ENCODE results near the gene SRPK2.

Gene SRPK2

DNA sequence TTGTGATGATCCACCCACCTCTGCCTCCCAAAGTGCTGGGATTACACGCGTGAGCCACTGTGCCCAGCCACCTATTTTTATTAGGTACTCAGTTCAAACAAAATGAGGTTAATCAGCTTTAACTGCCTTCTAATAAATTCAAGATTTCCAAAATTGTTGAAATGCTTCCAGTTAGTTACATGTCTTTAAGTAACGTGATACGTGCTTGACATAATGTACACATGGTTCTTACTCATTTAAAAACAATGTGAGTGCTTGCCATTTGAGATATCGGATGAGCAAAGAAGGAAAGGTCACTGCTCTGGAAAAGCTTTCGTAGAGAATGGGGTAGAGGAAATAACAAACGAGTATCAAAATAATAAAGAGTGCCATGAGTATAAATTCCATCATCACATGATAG is 291.1 kb downstream of the SRPK2 start:
- DNase-seq (ENCODE audit: low spot score) = peak; percentile 61

DNA sequence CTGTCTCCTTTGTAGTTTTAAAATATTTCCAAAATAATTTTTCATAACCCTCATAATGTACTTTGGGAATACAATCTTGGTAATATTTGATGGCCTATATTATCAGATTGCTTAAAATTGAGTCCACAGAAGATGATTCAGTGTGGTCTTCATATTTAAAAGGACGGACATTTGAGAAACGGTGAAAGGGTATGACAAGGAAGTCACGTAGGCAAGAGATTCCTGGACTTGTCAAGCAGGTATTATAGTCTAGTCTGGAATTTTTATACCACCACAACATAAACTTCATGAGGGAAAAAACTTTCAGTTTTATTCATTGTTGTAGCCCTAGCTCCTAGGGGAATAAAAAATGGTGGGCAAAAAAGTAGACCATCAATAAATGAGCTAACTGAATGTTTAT is 292.4 kb downstream of the SRPK2 start:
- no peak for DNase-seq (ENCODE audit: low spot score)

DNA sequence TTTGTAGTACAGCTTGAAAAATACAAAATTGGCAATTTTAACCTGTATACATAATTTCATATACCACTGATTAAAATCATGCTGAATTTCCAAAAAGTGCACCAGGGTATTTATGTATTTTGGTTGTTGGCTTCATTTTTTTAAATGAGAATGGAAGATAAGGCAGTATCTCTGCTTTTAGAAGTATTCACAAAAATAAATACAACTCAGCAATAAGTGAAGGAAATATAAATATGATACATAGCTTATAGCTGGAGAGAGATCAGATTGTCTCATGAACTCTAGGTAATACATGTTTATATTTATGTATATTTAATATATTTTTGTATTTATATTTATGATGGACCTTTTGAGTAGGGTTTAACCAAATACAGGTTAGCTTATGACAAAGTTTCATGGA is 293.8 kb downstream of the SRPK2 start:
- no peak for DNase-seq (ENCODE audit: low spot score)

DNA sequence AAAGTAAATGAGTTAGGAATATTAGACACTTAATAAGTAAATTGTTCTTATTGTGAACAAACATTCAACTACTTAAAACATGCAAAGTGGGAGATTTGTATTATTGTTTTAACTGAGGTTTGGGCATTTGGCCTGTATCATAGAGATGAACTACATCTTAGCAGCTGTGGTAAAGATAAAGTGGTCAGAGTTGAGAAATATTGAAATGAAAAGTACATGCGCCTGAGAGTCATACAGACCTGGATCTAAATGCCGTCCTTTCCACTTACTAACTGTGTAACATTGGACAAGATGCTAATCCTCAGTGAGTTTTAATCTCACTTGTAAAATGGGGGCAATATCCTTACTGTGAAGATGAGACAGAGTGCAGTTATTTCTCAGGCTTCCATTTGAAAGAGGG is 300.3 kb downstream of the SRPK2 start:
- no peak for DNase-seq (ENCODE audit: low spot score)

DNA sequence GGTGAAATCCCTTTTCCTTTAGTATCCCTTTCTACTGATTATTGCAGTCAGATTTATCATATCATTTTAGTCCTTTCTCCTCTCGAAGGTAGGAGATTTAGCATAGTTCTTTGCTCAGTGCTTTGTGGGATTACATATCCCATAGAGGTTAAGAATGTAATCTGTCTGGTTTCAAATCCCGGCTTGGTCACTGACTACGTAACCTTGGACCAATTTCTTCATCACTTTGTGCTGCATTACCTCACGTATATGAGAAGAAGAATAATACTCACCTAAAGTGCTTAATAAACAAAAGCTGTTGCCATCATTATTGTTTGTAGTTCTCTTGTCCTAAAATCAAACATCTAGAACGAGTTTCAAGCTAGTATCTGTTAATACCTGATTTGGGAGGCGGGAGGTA is 300.7 kb downstream of the SRPK2 start:
- no peak for DNase-seq (ENCODE audit: low spot score)

DNA sequence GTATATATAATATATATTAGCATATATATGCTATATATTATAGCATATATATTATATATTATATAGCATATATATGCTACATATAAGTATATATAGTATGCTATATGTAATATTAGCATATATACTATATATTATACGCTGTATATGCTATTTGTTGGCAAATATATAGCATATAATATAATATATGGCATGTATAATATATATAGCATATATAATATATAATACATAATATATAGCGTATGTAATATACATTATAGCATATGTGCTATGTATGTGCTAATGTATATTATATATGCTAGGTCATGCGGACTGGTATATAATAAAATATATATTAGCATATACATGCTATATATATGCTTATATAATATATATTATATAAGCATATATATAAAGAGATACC is 301.9 kb downstream of the SRPK2 start:
- no peak for DNase-seq (ENCODE audit: low spot score)

DNA sequence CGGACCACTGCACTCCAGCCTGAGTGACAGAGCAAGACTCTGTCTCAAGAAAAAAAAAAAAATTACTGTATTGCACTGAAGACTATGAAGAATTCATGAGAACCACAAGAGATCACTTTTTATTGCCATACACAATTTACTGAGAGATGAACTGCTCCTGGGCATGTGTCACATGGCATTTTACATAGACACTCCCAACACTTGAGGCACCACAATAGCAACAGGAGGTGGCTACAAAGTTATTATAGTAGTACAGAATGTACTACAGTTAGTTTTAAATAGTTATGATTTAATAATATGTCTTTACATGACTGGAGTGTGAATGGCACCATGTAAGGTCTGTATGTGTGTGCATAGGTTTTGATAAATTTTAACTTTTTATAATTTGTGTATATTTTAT is 304.1 kb downstream of the SRPK2 start:
- DNase-seq (ENCODE audit: low spot score) = no peak

DNA sequence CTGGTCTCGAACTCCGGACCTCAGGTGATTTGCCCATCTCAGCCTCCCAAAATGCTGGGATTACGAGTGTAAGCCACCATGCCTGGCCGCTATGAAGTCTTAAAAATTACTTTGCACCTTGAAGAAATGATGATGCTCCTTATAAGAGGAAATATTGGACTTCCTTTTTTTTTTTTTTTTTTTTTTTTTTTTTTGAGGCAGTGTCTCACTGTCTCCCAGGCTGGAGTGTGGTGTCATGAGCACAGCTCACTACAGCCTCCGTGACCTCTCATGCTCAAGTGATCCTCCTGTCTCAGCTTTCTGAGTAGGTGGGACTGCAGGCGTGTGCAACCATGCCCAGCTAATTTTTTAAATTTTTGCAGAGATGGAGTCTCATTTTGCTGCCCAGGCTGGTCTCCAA is 309.4 kb downstream of the SRPK2 start:
- DNase-seq (ENCODE audit: low spot score) = no peak

DNA sequence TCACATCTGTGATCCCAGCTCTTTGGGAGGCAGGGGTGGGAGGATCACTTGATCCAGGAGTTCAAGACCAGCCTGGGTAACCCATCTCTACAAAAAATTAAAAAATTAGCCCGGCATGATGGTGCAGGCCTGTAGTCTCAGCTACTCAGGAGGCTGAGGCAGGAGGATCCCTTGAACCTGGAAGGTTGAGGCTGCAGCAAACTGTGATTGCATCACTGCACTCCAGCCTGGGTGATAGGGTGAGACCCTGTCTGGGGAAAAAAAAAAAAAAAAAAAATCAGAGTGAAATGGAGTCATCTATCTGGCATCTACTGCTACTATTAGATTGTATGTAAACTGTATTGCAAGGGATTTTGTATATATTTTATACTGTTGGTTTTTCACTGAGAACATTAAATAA is 315.6 kb downstream of the SRPK2 start:
- DNase-seq (ENCODE audit: low spot score) = no peak

DNA sequence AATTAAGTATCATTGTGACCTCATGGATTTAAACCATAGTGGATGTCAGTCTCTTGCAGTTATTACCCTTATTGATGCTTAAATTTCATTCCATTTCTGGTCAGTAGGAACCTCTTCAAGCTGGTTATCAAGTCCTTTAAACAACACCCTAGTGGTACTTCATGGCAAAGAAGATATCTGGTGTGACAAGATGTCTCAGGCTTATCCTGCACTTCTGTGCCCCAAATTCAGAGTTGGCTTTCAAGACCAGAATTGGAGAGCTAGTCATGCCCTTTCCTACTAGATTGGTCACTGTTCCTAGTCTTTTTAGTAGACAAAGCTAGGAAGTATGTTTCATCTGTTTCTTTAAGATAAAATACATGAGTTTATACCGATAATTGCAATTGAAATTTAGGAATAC is 319.8 kb downstream of the SRPK2 start:
- no peak for DNase-seq (ENCODE audit: low spot score)

DNA sequence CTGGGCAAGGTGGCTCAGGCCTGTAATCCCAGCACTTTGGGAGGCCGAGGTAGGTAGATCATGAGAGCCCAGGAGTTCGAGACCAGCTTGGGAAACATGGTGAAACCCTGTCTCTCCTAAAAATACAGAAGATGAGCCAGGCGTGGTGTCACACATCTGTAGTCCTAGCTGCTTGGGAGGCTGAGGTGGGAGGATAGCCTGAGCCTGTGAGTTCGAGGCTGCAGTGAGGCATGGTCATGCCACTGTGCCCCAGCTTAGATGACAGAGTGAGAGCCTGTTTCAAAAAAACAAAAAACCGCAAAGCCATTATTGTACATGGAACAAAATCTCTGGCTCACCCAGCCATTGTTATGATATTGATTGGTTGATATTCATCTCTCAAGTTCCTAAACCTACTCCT is 321.0 kb downstream of the SRPK2 start:
- no peak for DNase-seq (ENCODE audit: low spot score)
